Neutrophil (primary cell): ENCODE measurements around the gene GTPBP1.

Experiments
- H3K27ac ChIP-seq: fragments of 200-600 bp; sonication (generic); 2 replicates; pipeline ENCODE4 v1.5.1; 2016; ENCODE audit warnings: mild to moderate bottlenecking, moderate library complexity
- H3K27me3 ChIP-seq: fragments of 200-600 bp; sonication (generic); 2 replicates; pipeline ENCODE4 v1.6.0; 2016; ENCODE audit warnings: mild to moderate bottlenecking
- H3K36me3 ChIP-seq: fragments of 200-600 bp; sonication (generic); 2 replicates; pipeline ENCODE4 v1.5.1; 2017
- H3K4me1 ChIP-seq, 2 experiments: fragments of 200-600 bp in 1 of 2; sonication (generic) in 1 of 2; 1 replicate in 1 of 2; 2 replicates in 1 of 2; pipeline versions ENCODE4 v1.5.1 to v1.6.1; 2013 to 2016; ENCODE audit warnings: low read depth in 1 of 2, low read length in 1 of 2, mild to moderate bottlenecking in 1 of 2, moderate library complexity in 1 of 2; ENCODE audit not compliant: control insufficient read depth in 1 of 2, insufficient read depth in 1 of 2
- H3K4me3 ChIP-seq, 2 experiments: fragments of 200-600 bp in 1 of 2; sonication (generic) in 1 of 2; 1 replicate in 1 of 2; 2 replicates in 1 of 2; pipeline ENCODE4 v1.5.1; 2013 to 2016; ENCODE audit warnings: low read depth in 1 of 2, low read length in 1 of 2, mild to moderate bottlenecking in 1 of 2, moderate library complexity in 1 of 2
- H3K9me3 ChIP-seq: fragments of 200-600 bp; sonication (generic); 2 replicates; pipeline ENCODE4 v1.5.1; 2016
- CTCF ChIP-seq: fragments of 200-600 bp; sonication (generic); IDR thresholded peaks from 2 replicates; pipeline ENCODE4 v1.5.1; 2016; ENCODE audit warnings: antibody characterized with exemption

Gene GTPBP1

GRCh38 chr22:38705235-38706100 is at the start of gene GTPBP1:
Gene GTPBP1, plus strand, starts transcription at chr22:38705944. Its CDS starts 12 bp downstream, at chr22:38705956.
- peak within 1 kb of the TSS; percentile 97 for H3K27ac ChIP-seq
- no peaks in the 10 kb centered on the region for H3K27me3 ChIP-seq
- H3K9me3 ChIP-seq: no peaks in the 10 kb centered on the region
- peak; percentile 63 for TF ChIP-seq CTCF
- peaks cover 11% of the 10 kb centered on the region for H3K36me3 ChIP-seq
- H3K4me1 ChIP-seq: peaks cover 58% of the 10 kb centered on the region in 2 experiments
- H3K4me3 ChIP-seq: peak within 1 kb of the TSS; percentile 92 to 96

DNA sequence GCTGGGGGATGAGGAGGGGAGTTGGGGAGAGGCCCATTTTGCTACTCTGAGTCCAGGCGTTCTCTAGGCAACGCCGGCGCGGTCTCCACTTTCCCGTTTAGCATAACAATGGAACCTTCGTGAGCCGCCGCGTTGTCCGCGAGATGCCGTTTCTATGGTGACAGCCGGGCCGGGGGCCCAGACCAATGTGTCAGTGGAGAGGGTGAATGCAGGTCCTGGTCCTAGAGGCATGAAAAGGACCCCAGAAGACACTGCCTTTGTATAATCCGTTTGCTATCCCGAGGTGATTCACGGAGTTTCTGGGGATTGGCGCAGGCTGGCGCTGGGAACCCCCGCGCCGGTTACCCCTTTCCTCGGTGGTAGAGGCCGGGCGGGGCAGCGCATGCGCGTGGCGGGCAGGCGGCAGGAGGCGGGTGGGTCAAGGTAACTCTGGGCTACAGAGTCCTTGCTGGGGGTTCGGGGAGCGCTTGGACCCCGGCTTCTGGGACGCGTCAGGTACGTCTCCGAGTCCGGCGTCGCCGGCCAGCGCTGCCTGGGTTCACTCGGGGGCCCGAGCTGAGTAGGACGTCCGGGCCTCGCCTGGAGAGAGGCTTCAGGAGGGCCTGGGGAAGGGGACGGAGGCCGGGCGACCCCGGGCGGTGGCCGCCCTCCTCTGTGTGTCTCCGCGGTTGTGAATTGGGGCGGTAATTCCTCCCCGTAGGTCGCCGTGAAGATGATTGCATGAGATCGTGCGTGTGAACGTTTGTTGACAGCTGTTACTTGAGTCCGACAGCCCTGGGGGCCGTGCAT is 49.3 kb upstream of the GTPBP1 start, which contains the start of the genes CBY1 and FAM227A:
TSS of gene CBY1 (plus strand) at position 383 of the 789 bp plus-strand sequence. CDS start 11,417 bp downstream, outside the sequence.
TSS of gene FAM227A (minus strand) at position 137 of the 789 bp plus-strand sequence. CDS start 6,224 bp downstream, outside the sequence.
- TF ChIP-seq CTCF: peak; percentile 26
- Histone ChIP-seq H3K27ac (peak within 1 kb of the TSS; percentile 86), H3K27me3 (no peaks in the 10 kb centered on the region), H3K36me3 (no peaks in the 10 kb centered on the region), H3K9me3 (no peaks in the 10 kb centered on the region), H3K4me1 (peaks cover 13 to 17% of the 10 kb centered on the region in 2 experiments), H3K4me3 (peak within 1 kb of the TSS; percentile 78 to 95)

DNA sequence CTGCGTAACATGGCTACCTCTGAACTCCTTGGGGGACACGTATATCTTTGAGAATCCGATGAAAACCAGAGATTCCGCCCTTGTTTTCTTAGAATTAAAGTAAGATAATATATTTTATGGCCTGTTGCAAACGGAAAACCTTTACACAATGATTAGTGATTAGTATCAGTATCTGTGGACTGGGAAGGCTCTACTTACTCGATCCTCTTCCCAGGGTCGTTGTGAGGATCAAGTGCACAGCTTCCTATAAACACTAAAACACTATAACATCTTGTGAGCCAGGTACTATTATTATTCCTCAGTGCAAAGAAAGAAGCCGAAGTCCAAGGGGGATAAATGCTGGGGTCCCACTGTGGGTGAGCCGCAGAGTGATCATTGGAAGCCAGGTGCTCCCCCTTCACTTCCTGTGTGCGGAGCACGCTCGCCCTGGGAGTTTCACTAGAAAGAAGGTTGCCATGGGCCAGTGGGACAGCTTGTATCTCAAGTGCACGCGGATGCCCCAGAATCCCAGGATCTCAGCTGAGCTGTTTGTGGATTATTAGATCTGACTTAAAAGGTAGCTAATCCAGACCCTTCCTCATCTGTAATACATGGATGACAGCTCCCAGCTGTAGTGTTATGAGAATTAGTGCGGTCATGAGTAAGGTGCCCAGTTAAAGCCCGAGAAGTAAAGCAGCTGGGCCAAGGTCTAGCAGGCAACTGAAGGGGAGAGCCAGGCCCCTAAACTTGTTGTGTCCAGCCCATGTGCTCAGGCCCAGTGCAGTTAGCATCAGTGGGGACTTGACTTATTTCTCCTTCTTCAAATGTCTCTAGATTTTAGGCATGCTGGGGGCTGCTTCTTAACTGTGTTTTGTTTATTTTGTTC is 48.5 kb upstream of the GTPBP1 start:
- Histone ChIP-seq H3K27ac (peak overlapping the region; percentile 86), H3K4me3 (peak overlapping the region; percentile 78 to 95), H3K9me3 (no peaks in the 10 kb centered on the region), H3K36me3 (no peaks in the 10 kb centered on the region), H3K27me3 (no peaks in the 10 kb centered on the region), H3K4me1 (peaks cover 13 to 17% of the 10 kb centered on the region in 2 experiments)
- TF ChIP-seq CTCF: no peak

GRCh38 chr22:38674888-38675287 is 30.9 kb upstream of the GTPBP1 start:
- Histone ChIP-seq H3K27ac (no peak overlapping the region), H3K27me3 (no peaks in the 10 kb centered on the region), H3K36me3 (peaks cover 22% of the 10 kb centered on the region), H3K4me3 (no peak overlapping the region), H3K9me3 (no peaks in the 10 kb centered on the region), H3K4me1 (no peaks in the 10 kb centered on the region)
- TF ChIP-seq CTCF: no peak

DNA sequence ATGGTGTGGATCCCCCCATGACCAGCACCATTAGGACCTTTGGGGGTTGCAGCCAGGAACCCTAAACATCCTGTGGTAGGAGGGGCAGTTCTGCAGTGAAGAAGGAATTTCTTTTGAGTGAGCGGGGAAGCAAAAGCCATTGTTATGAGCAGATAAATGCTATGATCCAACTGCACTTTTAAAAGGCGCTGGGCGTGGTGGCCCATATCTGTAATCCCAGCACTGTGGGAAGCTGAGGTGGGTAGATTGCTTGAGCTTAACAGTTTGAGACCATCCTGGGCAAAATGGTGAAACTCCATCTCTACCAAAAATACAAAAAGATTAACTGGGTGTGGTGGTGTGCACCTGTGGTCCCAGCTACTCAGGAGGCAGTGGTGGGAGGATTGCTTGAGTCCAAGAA is 29.9 kb upstream of the GTPBP1 start:
- H3K4me1 ChIP-seq: no peaks in the 10 kb centered on the region
- TF ChIP-seq CTCF: no peak
- no peak overlapping the region for H3K27ac ChIP-seq
- H3K36me3 ChIP-seq: peaks cover 19% of the 10 kb centered on the region
- H3K27me3 ChIP-seq: no peaks in the 10 kb centered on the region
- no peak overlapping the region for H3K4me3 ChIP-seq
- H3K9me3 ChIP-seq: no peaks in the 10 kb centered on the region
